HepG2 (cell line): ENCODE measurements around the gene PFKL. TPM values are rescaled to one million over a fixed set of nuclear protein-coding genes. Genes with fewer than 3 reads are reported as not detected.

Source experiments
- DR1 ChIP-seq: sonication (generic); formaldehyde crosslinking; IDR thresholded peaks from 2 replicates; pipeline ENCODE4 v1.8.0; 2021; ENCODE audit warnings: mild to moderate bottlenecking, missing genetic modification reagents, inconsistent platforms
- EED ChIP-seq: sonication (generic); formaldehyde crosslinking; IDR thresholded peaks from 2 replicates; pipeline ENCODE4 v1.5.0; 2020; ENCODE audit warnings: mild to moderate bottlenecking, missing genetic modification reagents
- ELF4 ChIP-seq: sonication (generic); formaldehyde crosslinking; IDR thresholded peaks from 2 replicates; pipeline ENCODE4 v1.5.0; 2020; ENCODE audit warnings: missing genetic modification reagents, mild to moderate bottlenecking, moderate library complexity, borderline replicate concordance
- HDAC6 ChIP-seq: fragments of 200-600 bp; sonication (generic); IDR thresholded peaks from 2 replicates; pipeline ENCODE4 v1.7.0; 2017; ENCODE audit warnings: mild to moderate bottlenecking, antibody characterized with exemption, low read length, low read depth
- KAT2B ChIP-seq: fragments of 150-350 bp; IDR thresholded peaks from 2 replicates; pipeline ENCODE4 v1.6.1; 2014; ENCODE audit warnings: low read depth, low read length, borderline replicate concordance
- MBNL3 ChIP-seq: fragments of 250-450 bp; sonication (Bioruptor Pico); conservative IDR thresholded peaks from 2 replicates; pipeline ENCODE4 v1.8.0; 2022; ENCODE audit warnings: mild to moderate bottlenecking, inconsistent platforms
- NFKB2 ChIP-seq: sonication (generic); formaldehyde crosslinking; IDR thresholded peaks from 2 replicates; pipeline ENCODE4 v1.4.0; 2020; ENCODE audit warnings: missing genetic modification reagents, borderline replicate concordance
- NR2F1 ChIP-seq, 2 experiments: fragments of 450-650 bp in 1 of 2; formaldehyde crosslinking in 1 of 2; IDR thresholded peaks; 2 replicates each; pipeline versions ENCODE4 v1.5.0 to v1.6.1; 2016 to 2020; ENCODE audit warnings: mild to moderate bottlenecking in 1 of 2, missing compliant biosample characterization in 1 of 2, missing genetic modification reagents in 1 of 2, moderate library complexity in 1 of 2
- SALL1 ChIP-seq: sonication (generic); formaldehyde crosslinking; IDR thresholded peaks from 2 replicates; pipeline ENCODE4 v1.8.0; 2022; ENCODE audit warnings: mild to moderate bottlenecking, missing genetic modification reagents
- SATB2 ChIP-seq: sonication (generic); formaldehyde crosslinking; IDR thresholded peaks from 2 replicates; pipeline ENCODE4 v1.5.0; 2020; ENCODE audit warnings: missing genetic modification reagents
- SCMH1 ChIP-seq: sonication (generic); formaldehyde crosslinking; IDR thresholded peaks from 2 replicates; pipeline ENCODE4 v1.9.0; 2021; ENCODE audit warnings: missing genetic modification reagents, mild to moderate bottlenecking, borderline replicate concordance
- SOX6 ChIP-seq, 2 experiments: fragments of 450-650 bp in 1 of 2; sonication (generic) in 1 of 2; formaldehyde crosslinking in 1 of 2; IDR thresholded peaks; 2 replicates each; pipeline versions ENCODE4 v1.4.0 to v1.6.1; 2017 to 2020; ENCODE audit warnings: antibody characterized with exemption in 1 of 2, mild to moderate bottlenecking in 1 of 2, missing genetic modification reagents in 1 of 2
- SRSF4 ChIP-seq: fragments of 200-400 bp; formaldehyde crosslinking; IDR thresholded peaks from one replicate; pipeline ENCODE4 v1.6.1; 2018; ENCODE audit warnings: mild to moderate bottlenecking, low read depth, low read length, moderate library complexity; ENCODE audit not compliant: poor library complexity, severe bottlenecking
- TEAD2 ChIP-seq: sonication (generic); formaldehyde crosslinking; IDR thresholded peaks from 2 replicates; pipeline ENCODE4 v1.9.0; 2021; ENCODE audit warnings: missing genetic modification reagents
- TRIM24 ChIP-seq: sonication (generic); formaldehyde crosslinking; IDR thresholded peaks from 2 replicates; pipeline ENCODE4 v1.8.0; 2022; ENCODE audit warnings: mild to moderate bottlenecking, missing genetic modification reagents
- ZFY ChIP-seq: sonication (generic); formaldehyde crosslinking; IDR thresholded peaks from 2 replicates; pipeline ENCODE4 v1.4.0; 2020; ENCODE audit warnings: missing genetic modification reagents
- ZNF17 ChIP-seq: sonication (generic); formaldehyde crosslinking; IDR thresholded peaks from 2 replicates; pipeline ENCODE4 v1.5.0; 2020; ENCODE audit warnings: mild to moderate bottlenecking, missing genetic modification reagents
- ZNF205 ChIP-seq: IDR thresholded peaks from 2 replicates; pipeline ENCODE4 v1.6.1; 2018; ENCODE audit warnings: missing biosample characterization, missing genetic modification reagents
- ZNF510 ChIP-seq: sonication (generic); formaldehyde crosslinking; IDR thresholded peaks from 2 replicates; pipeline ENCODE4 v1.4.0; 2020; ENCODE audit warnings: low read depth, mild to moderate bottlenecking, missing genetic modification reagents
- ZNF850 ChIP-seq: sonication (generic); formaldehyde crosslinking; conservative IDR thresholded peaks from 2 replicates; pipeline ENCODE4 v1.9.0; 2021; ENCODE audit warnings: mild to moderate bottlenecking, missing genetic modification reagents
- polyA plus RNA-seq, 8 experiments: library from polyadenylated mRNA; depleted of rRNA in 3 of 8; stranded (reverse) in 7 of 8; unstranded in 1 of 8; fragments of >200 nt; fragmentation: Illumina TruSeq in 4 of 8; extraction: Trizol in 4 of 8; gene quantifications; 2 replicates each; pipeline versions ENCODE4 v1.2.1 to v1.2.3, GENCODE V29; 2011 to 2016; ENCODE audit warnings: low read depth in 4 of 8, missing spikeins in 1 of 8, mixed read lengths in 1 of 8; ENCODE audit not compliant: insufficient read depth in 1 of 8
- total RNA-seq, 5 experiments: library from RNA; depleted of rRNA; stranded (reverse); fragments of >200 nt; fragmentation: Illumina TruSeq; extraction: Trizol; gene quantifications; 2 replicates each; pipeline ENCODE4 v1.2.3, GENCODE V29; 2016; ENCODE audit warnings: low read depth in 1 of 5
- TF ChIP-seq, protein P1 (sequence below): sonication (generic); formaldehyde crosslinking; IDR thresholded peaks from 2 replicates; pipeline ENCODE4 v1.4.0; 2020; ENCODE audit warnings: mild to moderate bottlenecking, low read depth, missing genetic modification reagents
- TF ChIP-seq, protein P2 (sequence below): sonication (generic); formaldehyde crosslinking; IDR thresholded peaks from 2 replicates; pipeline ENCODE4 v1.9.0; 2021; ENCODE audit warnings: missing genetic modification reagents, borderline replicate concordance
- TF ChIP-seq, protein P3 (sequence below): sonication (generic); formaldehyde crosslinking; IDR thresholded peaks from 2 replicates; pipeline ENCODE4 v1.8.0; 2022; ENCODE audit warnings: missing genetic modification reagents, mild to moderate bottlenecking, borderline replicate concordance
- TF ChIP-seq, protein P4 (sequence below): IDR thresholded peaks from 2 replicates; pipeline ENCODE4 v1.6.1; 2012; ENCODE audit warnings: inconsistent platforms

The PFKL gene
- total and polyA plus RNA-seq, 2 of the 13 experiments (the other 11 are each of a cell fraction or from before 2014, with no cell fraction given): 92.8 to 106 TPM

DNA sequence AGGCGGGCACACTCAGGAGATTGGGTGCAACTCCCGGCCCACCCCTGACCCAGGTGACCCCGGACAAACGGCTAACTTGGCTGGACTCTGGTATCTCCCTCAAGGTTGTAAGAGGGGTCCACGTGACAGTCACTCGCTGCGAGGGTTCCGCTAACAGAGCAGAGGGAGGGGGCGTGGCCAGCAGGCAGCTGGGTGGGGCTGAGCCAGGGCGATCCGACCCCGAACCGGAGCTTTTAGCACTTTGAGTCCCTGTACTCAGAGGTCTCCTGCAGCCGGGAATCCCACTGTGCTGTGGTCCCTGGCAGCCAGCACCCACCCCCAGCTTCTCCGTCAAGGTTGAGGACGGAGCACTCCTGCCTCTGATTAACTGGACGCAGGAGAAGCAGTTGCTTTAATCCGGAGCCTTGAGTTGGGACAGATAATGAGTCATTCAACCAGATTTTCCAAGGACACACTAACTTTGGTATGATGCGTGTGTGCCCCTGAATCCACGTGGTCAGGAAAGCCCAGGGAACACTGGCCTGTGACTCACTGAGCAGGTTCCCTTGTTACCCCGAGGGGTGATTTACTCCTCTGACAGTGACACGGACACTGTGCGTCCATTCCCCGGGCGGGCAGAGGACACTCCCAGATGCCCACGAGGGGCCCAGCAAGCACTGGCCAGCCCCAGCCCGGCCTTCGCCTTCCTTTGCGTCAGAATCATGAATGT lies 70.3 kb downstream of the PFKL start (continued):
- TF ChIP-seq, protein P1, sequence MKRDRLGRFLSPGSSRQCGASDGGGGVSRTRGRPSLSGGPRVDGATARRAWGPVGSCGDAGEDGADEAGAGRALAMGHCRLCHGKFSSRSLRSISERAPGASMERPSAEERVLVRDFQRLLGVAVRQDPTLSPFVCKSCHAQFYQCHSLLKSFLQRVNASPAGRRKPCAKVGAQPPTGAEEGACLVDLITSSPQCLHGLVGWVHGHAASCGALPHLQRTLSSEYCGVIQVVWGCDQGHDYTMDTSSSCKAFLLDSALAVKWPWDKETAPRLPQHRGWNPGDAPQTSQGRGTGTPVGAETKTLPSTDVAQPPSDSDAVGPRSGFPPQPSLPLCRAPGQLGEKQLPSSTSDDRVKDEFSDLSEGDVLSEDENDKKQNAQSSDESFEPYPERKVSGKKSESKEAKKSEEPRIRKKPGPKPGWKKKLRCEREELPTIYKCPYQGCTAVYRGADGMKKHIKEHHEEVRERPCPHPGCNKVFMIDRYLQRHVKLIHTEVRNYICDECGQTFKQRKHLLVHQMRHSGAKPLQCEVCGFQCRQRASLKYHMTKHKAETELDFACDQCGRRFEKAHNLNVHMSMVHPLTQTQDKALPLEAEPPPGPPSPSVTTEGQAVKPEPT (CRISPR knock-in tag): no peak
- no peak for TF ChIP-seq NFKB2 (CRISPR knock-in tag)
- 0 out of 2 replicates have a peak, but pooled peaks have one; percentile 20 for TF ChIP-seq ZFY (CRISPR knock-in tag)
- no peak for TF ChIP-seq ELF4 (CRISPR knock-in tag)
- TF ChIP-seq HDAC6: no peak
- TF ChIP-seq, protein P2, sequence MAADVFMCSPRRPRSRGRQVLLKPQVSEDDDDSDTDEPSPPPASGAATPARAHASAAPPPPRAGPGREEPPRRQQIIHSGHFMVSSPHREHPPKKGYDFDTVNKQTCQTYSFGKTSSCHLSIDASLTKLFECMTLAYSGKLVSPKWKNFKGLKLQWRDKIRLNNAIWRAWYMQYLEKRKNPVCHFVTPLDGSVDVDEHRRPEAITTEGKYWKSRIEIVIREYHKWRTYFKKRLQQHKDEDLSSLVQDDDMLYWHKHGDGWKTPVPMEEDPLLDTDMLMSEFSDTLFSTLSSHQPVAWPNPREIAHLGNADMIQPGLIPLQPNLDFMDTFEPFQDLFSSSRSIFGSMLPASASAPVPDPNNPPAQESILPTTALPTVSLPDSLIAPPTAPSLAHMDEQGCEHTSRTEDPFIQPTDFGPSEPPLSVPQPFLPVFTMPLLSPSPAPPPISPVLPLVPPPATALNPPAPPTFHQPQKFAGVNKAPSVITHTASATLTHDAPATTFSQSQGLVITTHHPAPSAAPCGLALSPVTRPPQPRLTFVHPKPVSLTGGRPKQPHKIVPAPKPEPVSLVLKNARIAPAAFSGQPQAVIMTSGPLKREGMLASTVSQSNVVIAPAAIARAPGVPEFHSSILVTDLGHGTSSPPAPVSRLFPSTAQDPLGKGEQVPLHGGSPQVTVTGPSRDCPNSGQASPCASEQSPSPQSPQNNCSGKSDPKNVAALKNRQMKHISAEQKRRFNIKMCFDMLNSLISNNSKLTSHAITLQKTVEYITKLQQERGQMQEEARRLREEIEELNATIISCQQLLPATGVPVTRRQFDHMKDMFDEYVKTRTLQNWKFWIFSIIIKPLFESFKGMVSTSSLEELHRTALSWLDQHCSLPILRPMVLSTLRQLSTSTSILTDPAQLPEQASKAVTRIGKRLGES (CRISPR knock-in tag): peak; percentile 87
- no peak for TF ChIP-seq ZNF510
- TF ChIP-seq MBNL3 (CRISPR knock-in tag): no peak
- TF ChIP-seq ZNF17 (CRISPR knock-in tag): no peak
- no peak for TF ChIP-seq SRSF4
- no peak for TF ChIP-seq DR1 (CRISPR knock-in tag)
- no peak for TF ChIP-seq KAT2B
- no peak for TF ChIP-seq SATB2
- no peak for TF ChIP-seq TEAD2 (CRISPR knock-in tag)
- no peak for TF ChIP-seq TRIM24 (CRISPR knock-in tag)
- 0 out of 2 replicates have a peak, but pooled peaks have one; percentile 67 for TF ChIP-seq ZNF850 (CRISPR knock-in tag)
- peak; percentile 56; the same call in 1 of the 2 replicates for TF ChIP-seq SALL1 (CRISPR knock-in tag)
- no peak for TF ChIP-seq SCMH1 (CRISPR knock-in tag)
- no peak for TF ChIP-seq EED
- TF ChIP-seq, protein P3, sequence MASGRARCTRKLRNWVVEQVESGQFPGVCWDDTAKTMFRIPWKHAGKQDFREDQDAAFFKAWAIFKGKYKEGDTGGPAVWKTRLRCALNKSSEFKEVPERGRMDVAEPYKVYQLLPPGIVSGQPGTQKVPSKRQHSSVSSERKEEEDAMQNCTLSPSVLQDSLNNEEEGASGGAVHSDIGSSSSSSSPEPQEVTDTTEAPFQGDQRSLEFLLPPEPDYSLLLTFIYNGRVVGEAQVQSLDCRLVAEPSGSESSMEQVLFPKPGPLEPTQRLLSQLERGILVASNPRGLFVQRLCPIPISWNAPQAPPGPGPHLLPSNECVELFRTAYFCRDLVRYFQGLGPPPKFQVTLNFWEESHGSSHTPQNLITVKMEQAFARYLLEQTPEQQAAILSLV: 0 out of 2 replicates have a peak, but pooled peaks have one; percentile 16
- TF ChIP-seq ZNF205 (CRISPR knock-in tag): no peak
- no peak for TF ChIP-seq SOX6 (IDR thresholded peaks at IDR 0.05)
- peak; percentile 56; the same call in 1 of the 2 replicates for TF ChIP-seq SOX6 (CRISPR knock-in tag; IDR thresholded peaks at IDR 0.05)
- TF ChIP-seq NR2F1 (CRISPR knock-in tag; IDR thresholded peaks at IDR 0.05): peak in 1 of 2 experiments; percentile 66; a peak in 1 of 4 replicates
- TF ChIP-seq, protein P4, sequence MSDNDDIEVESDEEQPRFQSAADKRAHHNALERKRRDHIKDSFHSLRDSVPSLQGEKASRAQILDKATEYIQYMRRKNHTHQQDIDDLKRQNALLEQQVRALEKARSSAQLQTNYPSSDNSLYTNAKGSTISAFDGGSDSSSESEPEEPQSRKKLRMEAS: peak; percentile 50
